SW480 (cell line): ENCODE data around the gene DMRTB1.
"Not testable (repeated sequence)": the region's sequence is repeated elsewhere in the genome, so short reads cannot be mapped to it uniquely, and the experiment has no call there.

Source experiments
- DNase-seq: peaks from one replicate; pipeline ENCODE4 v3.0.0-alpha.2; 2016; ENCODE audit warnings: low spot score

Gene DMRTB1

GRCh38 chr1:53459321-53460175 lies at the start of gene DMRTB1:
Gene DMRTB1, plus strand, starts transcription at chr1:53459399. Its CDS starts 55 bp downstream, at chr1:53459454.
- DNase-seq, result no peak

DNA sequence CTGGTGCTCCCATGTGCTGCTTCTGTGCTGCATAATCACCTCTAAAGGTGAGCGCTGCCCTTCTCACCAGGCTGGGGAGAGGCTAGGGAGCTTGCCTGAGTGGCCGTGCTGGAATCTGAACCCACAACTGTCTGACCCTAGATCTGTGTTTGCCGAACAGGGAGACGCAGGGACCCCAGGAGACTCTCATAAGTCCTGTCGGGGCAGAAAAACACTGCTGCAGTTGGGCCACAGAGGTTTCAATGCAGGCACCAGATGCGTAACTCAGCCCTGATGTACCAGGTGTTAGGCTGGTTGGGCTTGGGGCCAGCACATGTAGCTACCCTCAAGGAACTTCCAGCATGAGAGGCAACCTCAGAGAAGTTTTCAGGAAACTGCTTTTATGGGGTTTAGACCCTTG lies 49.5 kb upstream of the DMRTB1 start:
- DNase-seq, result no peak

DNA sequence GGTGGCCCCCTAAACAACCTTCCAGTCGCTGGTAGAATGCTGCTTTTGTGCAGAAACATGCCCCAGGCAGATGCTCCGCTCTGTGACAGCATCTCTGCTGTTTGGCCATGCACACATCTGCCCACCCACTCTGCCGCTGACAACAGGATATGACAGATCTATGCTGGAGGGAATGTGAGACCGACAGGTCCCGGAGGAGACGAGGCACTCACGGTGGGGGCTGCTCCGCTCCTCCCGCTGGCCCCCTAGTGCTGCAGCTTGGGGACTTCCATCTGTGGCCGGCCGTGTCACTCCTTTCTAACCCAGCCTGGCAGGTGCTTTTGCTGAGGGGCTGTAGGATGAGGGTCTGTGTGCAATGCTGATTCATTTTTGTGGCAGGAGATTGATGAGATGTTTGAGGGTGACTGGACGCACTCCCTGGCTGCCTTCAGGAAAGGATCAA lies 49.1 kb upstream of the DMRTB1 start:
- DNase-seq, result no peak

DNA sequence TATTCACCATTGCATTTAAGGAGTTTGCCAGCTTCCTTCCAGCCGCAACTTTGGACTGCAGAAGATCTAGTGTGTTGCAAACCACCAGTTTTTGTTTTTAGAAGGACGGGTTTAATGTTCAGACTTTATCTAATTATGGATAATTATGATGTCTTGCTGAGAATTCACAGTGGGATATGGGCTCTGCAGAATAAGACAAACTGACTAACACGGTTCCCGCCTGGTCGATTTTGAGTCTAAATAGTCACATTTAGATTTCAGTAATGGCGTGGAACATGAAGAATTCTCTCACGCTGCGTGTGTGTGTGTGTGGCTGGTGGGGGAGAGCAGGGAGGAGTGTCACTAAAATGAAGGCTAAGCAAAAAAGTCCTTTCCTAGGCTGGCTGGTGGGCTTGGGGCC lies 48.5 kb upstream of the DMRTB1 start:
- DNase-seq, result no peak

DNA sequence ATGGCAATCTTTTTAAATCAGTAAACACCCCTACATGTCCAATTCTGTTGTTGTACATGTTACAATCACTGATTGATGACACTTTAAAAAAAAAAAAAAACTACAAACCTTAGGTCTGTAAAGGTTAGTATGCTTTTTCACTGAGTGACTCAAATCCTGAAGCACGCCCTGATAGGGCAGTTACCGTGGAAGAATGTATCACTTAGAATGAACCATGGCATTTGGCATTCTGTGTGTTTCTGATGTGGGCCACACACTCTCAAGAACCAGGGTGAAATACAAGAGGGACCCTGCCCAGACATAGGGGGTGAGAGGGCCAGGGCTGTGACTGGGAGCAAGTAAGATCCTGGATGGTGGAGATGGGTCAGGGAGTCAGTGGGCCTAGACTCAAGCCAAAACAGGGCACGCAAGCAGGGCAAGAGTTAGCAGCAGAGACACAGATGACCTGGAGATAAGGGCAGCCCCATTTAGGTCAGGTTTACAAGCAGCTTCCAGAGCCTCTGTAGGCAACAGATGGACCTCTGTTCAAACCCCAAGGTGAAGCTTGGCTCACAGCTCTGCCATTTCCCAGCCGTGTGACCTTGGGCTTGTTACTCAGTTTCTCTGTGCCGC lies 47.6 kb upstream of the DMRTB1 start:
- DNase-seq, result peak; percentile 22

DNA sequence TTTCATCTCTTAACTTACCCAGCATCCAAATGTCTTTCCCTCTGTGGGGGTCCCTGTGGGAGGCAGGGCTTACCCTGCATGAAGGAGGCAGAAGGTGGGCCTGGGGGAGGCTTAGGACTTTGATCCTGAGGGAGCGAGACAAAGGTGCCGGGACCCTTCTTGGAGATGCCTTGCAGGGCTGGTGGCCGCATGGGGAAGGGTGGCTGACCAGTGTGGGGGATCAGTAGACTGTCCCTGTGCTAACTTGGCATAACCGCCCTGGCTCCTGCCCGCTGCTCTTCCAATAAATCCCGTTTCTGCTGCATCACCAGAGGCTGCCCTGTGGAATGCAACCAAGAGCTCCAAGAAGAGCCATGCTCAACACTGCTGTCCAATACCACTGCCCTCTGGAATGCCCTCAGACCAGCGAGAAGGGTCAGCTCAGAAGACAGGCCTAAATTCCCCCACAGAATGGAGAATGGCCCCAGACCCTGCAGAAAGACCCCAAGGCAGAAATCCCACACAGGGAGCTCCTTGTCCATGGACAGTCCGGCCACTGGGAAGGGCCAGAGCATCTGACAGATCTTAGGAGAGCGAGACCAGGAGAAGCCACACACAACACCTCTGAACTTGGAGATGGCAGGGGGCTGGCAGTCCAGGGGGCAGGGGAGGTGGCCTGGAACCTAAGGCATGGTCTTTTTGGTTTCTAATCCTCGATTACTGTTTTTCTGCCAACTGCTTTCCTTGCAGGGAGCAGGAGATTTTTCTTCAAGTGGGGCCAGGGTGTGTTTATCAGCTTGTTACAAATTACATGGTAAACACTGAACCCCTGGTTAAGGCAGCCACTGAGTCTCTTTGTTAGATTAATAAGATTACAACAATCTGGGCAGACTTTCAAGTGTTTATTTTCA lies 46.7 kb upstream of the DMRTB1 start:
- peak; percentile 23 for DNase-seq

GRCh38 chr1:53413175-53414001 lies 45.8 kb upstream of the DMRTB1 start:
- peak; percentile 98 for DNase-seq

DNA sequence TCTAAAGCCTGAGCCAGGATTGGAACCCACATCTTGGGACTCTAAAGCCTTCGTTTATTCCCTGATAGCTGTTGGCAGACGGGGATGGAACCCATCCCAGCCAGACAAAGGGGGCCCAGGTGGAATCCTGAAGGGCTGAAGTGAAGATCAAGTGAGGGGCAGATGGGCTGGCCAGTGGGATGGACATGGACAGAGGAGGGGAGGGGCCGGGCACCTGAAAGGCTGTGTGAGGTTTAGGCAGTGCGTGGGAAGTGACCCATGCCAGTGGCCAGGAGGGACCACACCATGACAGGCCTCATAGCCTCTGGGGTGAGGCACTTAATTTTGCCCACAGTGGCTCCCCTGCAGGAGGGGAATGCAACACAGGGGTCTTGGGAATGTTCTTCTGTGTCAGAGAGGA lies 44.6 kb upstream of the DMRTB1 start:
- no peak for DNase-seq

DNA sequence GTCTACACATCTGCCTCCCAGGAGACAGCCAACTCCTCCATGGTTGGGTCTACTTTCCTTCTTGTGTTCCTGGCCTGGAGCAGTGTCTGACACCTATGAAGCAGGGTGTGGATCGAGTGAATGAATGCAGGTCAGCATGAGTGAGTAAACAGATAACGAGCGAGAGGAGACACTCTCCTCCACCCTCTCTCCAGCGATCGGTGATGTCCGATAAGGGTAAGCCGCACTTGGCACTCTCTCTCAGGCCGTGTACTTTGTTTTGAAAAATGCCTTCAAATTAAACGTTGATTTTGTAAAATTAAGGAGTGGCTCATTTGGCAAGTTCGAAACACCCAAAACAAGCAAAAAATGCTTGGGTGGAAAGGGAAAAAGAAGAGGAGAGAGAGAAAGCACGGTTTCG lies 43.8 kb upstream of the DMRTB1 start:
- no peak for DNase-seq

DNA sequence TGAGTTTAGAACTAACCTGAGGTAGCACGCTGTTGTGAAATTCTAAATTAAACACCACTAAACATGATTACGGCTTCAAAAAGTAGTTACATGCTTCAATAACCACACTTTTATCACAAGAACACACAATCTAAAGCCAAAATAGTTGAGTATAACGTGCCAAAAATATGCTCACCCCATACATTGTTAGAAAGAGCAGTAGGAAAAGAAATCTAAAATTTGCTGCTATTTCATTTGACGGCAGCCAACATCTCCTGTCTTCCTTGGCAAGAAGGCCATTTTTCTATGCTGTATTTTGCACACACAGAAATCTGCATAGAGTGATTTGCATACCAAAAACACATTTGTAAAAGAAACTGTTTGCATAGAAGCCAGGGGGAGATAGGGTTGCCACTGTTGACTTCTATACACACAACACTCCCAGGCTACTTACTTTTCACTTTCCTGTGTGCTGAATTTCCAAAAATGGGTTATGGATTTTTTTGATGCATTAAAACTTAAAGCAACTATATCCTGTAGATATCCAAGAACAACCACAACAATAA lies 42.9 kb upstream of the DMRTB1 start:
- DNase-seq, result no peak

DNA sequence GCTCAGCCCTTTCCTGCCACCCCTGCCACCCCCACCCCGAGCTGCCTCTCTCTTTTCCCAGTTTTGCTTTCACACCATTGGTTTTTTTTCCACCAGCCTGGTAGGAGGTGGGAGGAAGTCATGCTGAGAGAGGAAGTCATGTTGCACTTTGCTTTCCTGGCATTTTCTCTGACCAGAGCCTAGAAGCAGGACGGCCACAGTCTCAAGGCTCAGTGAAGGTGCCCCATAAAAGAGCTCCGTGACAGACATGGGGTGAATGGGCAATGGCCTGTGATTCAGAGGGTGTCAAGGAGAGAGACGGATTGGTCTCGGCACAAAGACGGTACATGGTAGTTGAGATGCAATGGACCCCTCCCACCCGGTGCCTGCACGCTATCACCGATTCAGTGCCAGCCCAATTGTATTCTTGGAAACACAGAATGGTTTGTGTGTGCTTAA lies 42.1 kb upstream of the DMRTB1 start:
- no peak for DNase-seq

DNA sequence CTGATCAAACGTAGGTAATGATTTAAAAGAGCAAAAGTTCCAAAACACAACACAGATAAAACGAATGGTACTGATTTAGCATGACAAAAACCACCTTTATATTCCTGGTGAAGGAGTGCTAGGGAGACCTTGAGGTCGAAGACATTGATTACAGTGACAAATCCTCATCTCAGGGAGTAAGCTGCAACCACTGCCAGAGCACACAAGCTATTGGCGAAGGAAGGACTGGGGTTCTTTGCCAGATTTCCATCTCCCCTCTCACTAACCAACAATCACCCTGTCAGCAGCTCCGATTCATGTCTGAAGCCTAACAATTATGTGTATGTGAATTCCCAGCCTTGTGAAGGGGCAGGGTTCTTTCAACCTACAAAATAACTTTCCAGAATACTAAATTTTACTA lies 40.2 kb upstream of the DMRTB1 start:
- DNase-seq, result no peak

DNA sequence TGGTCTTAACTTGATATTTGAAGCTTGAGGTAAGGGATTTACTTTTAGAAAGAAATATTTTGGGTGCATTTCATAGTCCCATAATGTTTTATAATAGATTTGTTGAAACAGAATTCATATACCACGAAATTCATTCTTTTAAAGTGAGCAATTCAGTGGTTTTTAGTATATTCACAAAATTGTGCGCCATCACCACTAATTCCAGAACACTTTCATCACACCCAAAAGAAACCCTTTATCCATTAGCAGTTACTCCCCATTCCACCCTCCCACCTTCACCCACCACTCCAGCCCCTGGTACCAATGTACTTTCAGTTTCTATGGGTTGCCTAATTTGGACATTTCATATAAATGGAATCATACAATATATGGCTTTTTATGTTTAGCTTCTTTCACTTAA lies 38.9 kb upstream of the DMRTB1 start:
- no peak for DNase-seq

- DNase-seq, result no peak
Observed at GRCh38 chr1:53421208-53421607, 38.0 kb upstream of the DMRTB1 start.

DNA sequence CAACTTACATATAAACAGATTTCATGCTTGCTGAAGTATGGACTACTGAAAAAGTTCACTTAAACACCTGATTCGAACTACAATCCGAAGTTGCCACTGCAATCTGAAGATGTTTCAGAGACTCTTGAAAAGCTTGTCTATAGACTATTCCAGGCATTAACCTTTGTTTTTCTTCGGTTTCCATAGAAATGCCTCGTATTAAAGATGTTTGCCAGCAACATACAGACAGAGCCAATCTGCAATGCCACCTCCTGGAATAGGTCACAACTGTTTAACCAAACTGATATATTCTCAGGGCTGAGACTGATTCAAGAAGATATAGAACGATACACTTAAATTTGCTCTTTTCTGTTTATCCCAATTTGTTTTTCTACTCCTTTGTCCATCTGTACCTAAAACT lies 28.9 kb upstream of the DMRTB1 start:
- no peak for DNase-seq

DNA sequence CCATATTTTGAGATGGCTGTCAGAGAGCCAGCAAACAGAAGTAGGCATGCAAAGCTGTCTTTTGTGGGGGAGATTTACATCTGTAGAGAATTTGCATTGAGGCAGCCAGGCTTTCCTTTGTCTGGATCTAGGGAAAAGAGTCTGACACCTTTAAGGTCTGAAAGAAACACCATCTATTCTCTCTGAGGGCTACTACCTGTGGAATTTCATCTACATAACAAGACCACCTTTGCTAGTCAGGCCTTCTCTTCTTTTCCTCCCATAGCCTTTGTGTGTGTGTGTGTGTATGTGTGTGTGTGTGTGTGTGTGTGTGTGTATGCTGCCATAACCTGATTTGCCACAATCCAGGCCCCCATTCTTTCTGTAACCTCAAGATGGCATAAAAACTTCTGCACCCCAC lies 28.4 kb upstream of the DMRTB1 start:
- no peak for DNase-seq

DNA sequence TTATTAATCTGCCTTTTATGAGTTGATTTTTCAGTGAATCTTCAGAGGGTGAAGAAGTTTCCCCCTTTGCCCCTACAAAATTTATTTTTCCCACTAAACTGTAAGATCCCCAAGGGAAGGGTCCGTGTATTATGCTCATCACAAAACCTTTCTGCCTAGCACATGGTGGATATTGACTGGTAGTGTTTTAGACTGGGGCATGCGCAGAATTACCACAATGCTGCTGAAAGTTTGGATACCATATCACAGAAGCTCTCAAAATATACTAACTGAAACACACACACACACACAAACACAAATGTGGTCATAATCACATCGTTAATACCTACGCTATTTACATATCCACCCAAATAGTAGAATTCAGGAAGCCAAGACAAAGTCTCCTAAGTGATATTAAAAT lies 28.0 kb upstream of the DMRTB1 start:
- no peak for DNase-seq

- no peak for DNase-seq
Observed at GRCh38 chr1:53431805-53432565, 27.2 kb upstream of the DMRTB1 start.

GRCh38 chr1:53432611-53433010 lies 26.6 kb upstream of the DMRTB1 start:
- DNase-seq, result no peak

GRCh38 chr1:53434405-53435007 lies 24.7 kb upstream of the DMRTB1 start:
- DNase-seq, result not testable (repeated sequence)
